Tibial artery (tissue), 4 donors: ENCODE data around the gene SLAIN1.

Source experiments
- DNase-seq, 2 donors: peaks; one replicate each; pipeline ENCODE4 v3.0.0-alpha.2; 2019
- H3K27ac ChIP-seq, 2 donors: fragments of 200-600 bp; sonication (generic) in 1 of 2; 1 replicate in 1 of 2; 2 replicates in 1 of 2; pipeline ENCODE4 v1.5.1; 2018 to 2019; ENCODE audit warnings: mild to moderate bottlenecking in 1 of 2
- H3K27me3 ChIP-seq, 2 donors: fragments of 200-600 bp; sonication (generic) in 1 of 2; one replicate each; pipeline versions ENCODE4 v1.5.1 to v1.6.0; 2016 to 2019
- H3K36me3 ChIP-seq, 3 donors: fragments of 200-600 bp; sonication (generic) in 2 of 3; one replicate each; pipeline ENCODE4 v1.5.1; 2016 to 2019; ENCODE audit warnings: mild to moderate bottlenecking in 2 of 3
- H3K4me1 ChIP-seq, 4 donors: fragments of 200-600 bp; sonication (generic) in 2 of 4; 1 replicate in 3 of 4; 2 replicates in 1 of 4; pipeline ENCODE4 v1.5.1; 2016 to 2019
- H3K4me3 ChIP-seq, 2 donors: fragments of 200-600 bp; sonication (generic) in 1 of 2; 1 replicate in 1 of 2; 2 replicates in 1 of 2; pipeline ENCODE4 v1.5.1; 2018 to 2019; ENCODE audit warnings: mild to moderate bottlenecking in 2 of 2
- H3K9me3 ChIP-seq, 3 donors: fragments of 200-600 bp; sonication (generic) in 1 of 3; one replicate each; pipeline ENCODE4 v1.5.1; 2016 to 2019
- CTCF ChIP-seq, 2 experiments: fragments of 200-600 bp in 1 of 2; fragments of 450-650 bp in 1 of 2; IDR thresholded peaks; one replicate each; pipeline ENCODE4 v1.5.1; 2017 to 2019; ENCODE audit warnings: antibody characterized with exemption in 2 of 2, mild to moderate bottlenecking in 1 of 2, moderate library complexity in 1 of 2
- intact Hi-C: fragments of 100-400 bp; cut with DNase I; formaldehyde crosslinking; loops from one replicate; pipeline ENCODE4 v1.15.0; 2023; ENCODE audit warnings: low total_unique reads

SLAIN1 gene

GRCh38 chr13:77716692-77717091 is 19.2 kb downstream of the SLAIN1 start:
- Histone ChIP-seq H3K4me1 (no peaks in the 10 kb centered on the region), H3K36me3 (no peaks in the 10 kb centered on the region), H3K9me3 (peaks cover 0 to 2% (median 0%) of the 10 kb centered on the region in 3 donors), H3K27ac (no peak overlapping the region), H3K4me3 (no peak overlapping the region), H3K27me3 (no peaks in the 10 kb centered on the region)
- no peak for TF ChIP-seq CTCF (IDR thresholded peaks at IDR 0.05)
- intact Hi-C loops, result no loop called here
- no peak for DNase-seq

- intact Hi-C loops, result no loop called here
- Histone ChIP-seq H3K27me3 (no peaks in the 10 kb centered on the region), H3K4me3 (no peak overlapping the region), H3K36me3 (peaks cover 0 to under 1% (median 0%) of the 10 kb centered on the region in 3 donors), H3K4me1 (no peaks in the 10 kb centered on the region), H3K27ac (no peak overlapping the region), H3K9me3 (no peaks in the 10 kb centered on the region)
- no peak for TF ChIP-seq CTCF (IDR thresholded peaks at IDR 0.05)
- DNase-seq, result no peak
Observed at GRCh38 chr13:77717508-77717907, 20.0 kb downstream of the SLAIN1 start.

GRCh38 chr13:77719128-77719527 is 21.6 kb downstream of the SLAIN1 start:
- TF ChIP-seq CTCF (IDR thresholded peaks at IDR 0.05), result no peak
- intact Hi-C loops, result no loop called here
- no peak overlapping the region for H3K27ac ChIP-seq
- no peaks in the 10 kb centered on the region for H3K4me1 ChIP-seq
- H3K27me3 ChIP-seq, result no peaks in the 10 kb centered on the region
- DNase-seq, result no peak
- peaks cover 4 to 5% (median 4%) of the 10 kb centered on the region in 3 donors for H3K36me3 ChIP-seq
- H3K9me3 ChIP-seq, result no peaks in the 10 kb centered on the region
- no peak overlapping the region for H3K4me3 ChIP-seq

GRCh38 chr13:77720988-77721387 is 23.5 kb downstream of the SLAIN1 start:
- no peaks in the 10 kb centered on the region for H3K9me3 ChIP-seq
- intact Hi-C loops, result no loop called here

GRCh38 chr13:77724092-77724491 is 26.6 kb downstream of the SLAIN1 start:
- Histone ChIP-seq H3K9me3 (no peaks in the 10 kb centered on the region), H3K4me1 (peaks cover 0 to 9% (median 3%) of the 10 kb centered on the region in 4 donors)
- intact Hi-C loops, result no loop called here

More at GRCh38 chr13:77720988-77721387, 23.5 kb downstream of the SLAIN1 start:
- no peak for TF ChIP-seq CTCF (IDR thresholded peaks at IDR 0.05)
- Histone ChIP-seq H3K4me1 (no peaks in the 10 kb centered on the region), H3K36me3 (peaks cover 4 to 5% (median 4%) of the 10 kb centered on the region in 3 donors), H3K4me3 (no peak overlapping the region), H3K27ac (no peak overlapping the region), H3K27me3 (no peaks in the 10 kb centered on the region)
- DNase-seq, result no peak

More at GRCh38 chr13:77724092-77724491, 26.6 kb downstream of the SLAIN1 start:
- Histone ChIP-seq H3K4me3 (no peak overlapping the region), H3K36me3 (peaks cover 4 to 5% (median 4%) of the 10 kb centered on the region in 3 donors), H3K27me3 (no peaks in the 10 kb centered on the region), H3K27ac (no peak overlapping the region)
- no peak for DNase-seq
- no peak for TF ChIP-seq CTCF (IDR thresholded peaks at IDR 0.05)
